A549 (cell line): ENCODE results near the gene RHCE. TPM values are rescaled to one million over a fixed set of nuclear protein-coding genes. Genes with fewer than 3 reads are reported as not detected.
"Not testable (repeated sequence)": the region's sequence is repeated elsewhere in the genome, so short reads cannot be mapped to it uniquely, and the experiment has no call there.

Experiments used
- ATAC-seq, 2 experiments: fragments of 200-7000 bp in 1 of 2; fragments of >200 bp in 1 of 2; cut with Nextera tagmentation in 1 of 2; cut with Tn5 transposase in 1 of 2; 3 replicates each; pipeline versions ENCODE4 v1.8.0 to v1.9.1; 2018 to 2020; ENCODE audit warnings: mild to moderate bottlenecking in 1 of 2, moderate library complexity in 1 of 2
- CTCF ChIA-PET: fragments of 300-600 bp; sonication (Branson Sonifier 250); formaldehyde crosslinking; extraction: SDS; loops from one replicate; lab custom pipeline; 2021; ENCODE audit warnings: antibody characterized with exemption, inconsistent platforms; lab: Yijun Ruan, JAX
- POLR2A ChIA-PET: fragments of 350-600 bp; formaldehyde crosslinking; extraction: SDS; loops from one replicate; lab custom pipeline; 2021; ENCODE audit warnings: antibody characterized with exemption, inconsistent platforms; lab: Yijun Ruan, JAX
- DNase-seq, 2 experiments: peaks; one replicate each; pipeline versions ENCODE4 v3.0.0 to v3.0.0-alpha.2; 2011 to 2016; ENCODE audit warnings: low read depth in 1 of 2, low spot score in 1 of 2
- FAIRE-seq: peaks from 2 replicates; lab custom pipeline; 2011; peaks lifted over from hg19 to GRCh38; lab: Jason Lieb, UNC
- H3K27ac ChIP-seq, 2 experiments: fragments of >200 bp; sonication (Bioruptor Twin); formaldehyde crosslinking; 3 replicates each; pipeline ENCODE4 v1.5.1; 2016 to 2017
- H3K4me1 ChIP-seq: fragments of >200 bp; sonication (Bioruptor Twin); formaldehyde crosslinking; 3 replicates; pipeline ENCODE4 v1.6.1; 2016
- H3K4me2 ChIP-seq: fragments of >200 bp; sonication (Bioruptor Twin); formaldehyde crosslinking; 3 replicates; pipeline ENCODE4 v1.6.1; 2016
- H3K4me3 ChIP-seq: fragments of >200 bp; sonication (Bioruptor Twin); formaldehyde crosslinking; 3 replicates; pipeline ENCODE4 v1.5.1; 2016
- H3K9me3 ChIP-seq: fragments of >200 bp; sonication (Bioruptor Twin); formaldehyde crosslinking; 3 replicates; pipeline ENCODE4 v1.6.1; 2016
- RAD21 ChIP-seq, 2 experiments: fragments of >200 bp in 1 of 2; sonication (Bioruptor Twin) in 1 of 2; formaldehyde crosslinking in 1 of 2; IDR thresholded peaks in 1 of 2; conservative IDR thresholded peaks in 1 of 2; 2 replicates in 1 of 2; 3 replicates in 1 of 2; pipeline ENCODE4 v1.6.1; 2012 to 2018; ENCODE audit warnings: inconsistent platforms in 1 of 2
- WGBS: methylation state at CpG from one replicate; pipeline ENCODE4 v1.1.6; 2017; ENCODE audit errors: missing lambda C conversion rate; 5-methylcytosine and 5-hydroxymethylcytosine counted together
- polyA plus RNA-seq, 4 experiments: library from polyadenylated mRNA; depleted of rRNA in 3 of 4; stranded (reverse); fragments of >200 nt; fragmentation: RNase III in 1 of 4; extraction: RNeasy Plus Mini Kit Qiagen cat#74134 plus additional on column Dnase treatment in 1 of 4; gene quantifications; 2 replicates in 3 of 4; 3 replicates in 1 of 4; pipeline ENCODE4 v1.2.3, GENCODE V29; 2011 to 2017
- TF ChIP-seq, protein P1 (sequence below): fragments of >200 bp; sonication (Bioruptor Twin); formaldehyde crosslinking; IDR thresholded peaks from 3 replicates; pipeline ENCODE4 v1.5.1; 2016

The RHCE gene
- polyA plus RNA-seq, 2 of the 4 experiments (the other 2 are of a cell fraction): 0.12 TPM; not detected in 1

DNA sequence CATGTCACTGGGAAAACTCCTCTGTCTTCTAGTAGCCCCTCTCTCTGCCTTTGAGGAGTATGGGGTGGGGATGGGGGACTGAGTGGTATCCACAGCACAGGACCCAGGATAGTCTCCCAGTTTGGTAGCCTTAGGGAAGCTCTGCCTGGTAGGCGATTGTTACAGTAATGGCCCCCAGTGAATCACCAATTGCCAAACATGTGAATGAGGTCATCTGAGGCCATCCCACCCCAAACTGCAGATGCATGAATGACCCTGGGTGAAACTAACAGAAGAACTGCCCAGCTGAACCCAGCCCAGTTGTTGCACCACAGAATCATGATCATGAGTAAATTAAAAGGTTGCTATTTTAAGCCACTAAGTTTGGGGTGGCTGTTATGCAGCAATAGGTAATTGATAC is 6.0 kb downstream of the RHCE start:
- DNase-seq, H3K4me2 ChIP-seq, H3K4me1 ChIP-seq, H3K9me3 ChIP-seq, FAIRE-seq, CTCF ChIA-PET, H3K27ac ChIP-seq, ATAC-seq, H3K4me3 ChIP-seq: not testable (repeated sequence)
- 40% methylated on average over 1 of the region's 1 CpG for WGBS
- POLR2A ChIA-PET: interaction anchor here (0.6 kb wide), 1 partner anchor 181 kb away, joined by 3 read pairs; no protein-coding TSS in a partner anchor

DNA sequence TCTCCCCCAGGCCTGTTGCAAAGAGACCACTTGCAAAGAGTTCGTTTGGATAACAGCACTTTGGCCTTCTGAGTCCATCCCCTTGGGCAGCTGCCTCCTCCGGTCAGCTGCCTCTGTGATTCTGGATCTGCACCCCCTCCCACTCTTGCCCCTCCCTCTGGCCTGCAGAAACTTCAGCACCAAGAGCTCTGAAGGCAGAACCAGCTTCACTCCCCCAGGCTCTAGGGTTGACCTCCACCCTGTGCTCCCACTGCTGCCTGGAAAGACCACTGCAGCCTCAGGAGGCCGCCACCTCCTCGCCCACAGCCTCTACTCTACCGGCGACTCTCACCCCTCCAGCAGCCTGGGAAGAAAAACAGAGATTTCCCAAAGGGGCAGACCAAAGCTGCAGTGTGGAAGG is 6.5 kb downstream of the RHCE start:
- H3K9me3 ChIP-seq, H3K4me2 ChIP-seq, H3K4me3 ChIP-seq, H3K27ac ChIP-seq, POLR2A ChIA-PET, ATAC-seq, H3K4me1 ChIP-seq, FAIRE-seq, DNase-seq, CTCF ChIA-PET: not testable (repeated sequence)
- 80% methylated on average over 1 of the region's 6 CpGs for WGBS

DNA sequence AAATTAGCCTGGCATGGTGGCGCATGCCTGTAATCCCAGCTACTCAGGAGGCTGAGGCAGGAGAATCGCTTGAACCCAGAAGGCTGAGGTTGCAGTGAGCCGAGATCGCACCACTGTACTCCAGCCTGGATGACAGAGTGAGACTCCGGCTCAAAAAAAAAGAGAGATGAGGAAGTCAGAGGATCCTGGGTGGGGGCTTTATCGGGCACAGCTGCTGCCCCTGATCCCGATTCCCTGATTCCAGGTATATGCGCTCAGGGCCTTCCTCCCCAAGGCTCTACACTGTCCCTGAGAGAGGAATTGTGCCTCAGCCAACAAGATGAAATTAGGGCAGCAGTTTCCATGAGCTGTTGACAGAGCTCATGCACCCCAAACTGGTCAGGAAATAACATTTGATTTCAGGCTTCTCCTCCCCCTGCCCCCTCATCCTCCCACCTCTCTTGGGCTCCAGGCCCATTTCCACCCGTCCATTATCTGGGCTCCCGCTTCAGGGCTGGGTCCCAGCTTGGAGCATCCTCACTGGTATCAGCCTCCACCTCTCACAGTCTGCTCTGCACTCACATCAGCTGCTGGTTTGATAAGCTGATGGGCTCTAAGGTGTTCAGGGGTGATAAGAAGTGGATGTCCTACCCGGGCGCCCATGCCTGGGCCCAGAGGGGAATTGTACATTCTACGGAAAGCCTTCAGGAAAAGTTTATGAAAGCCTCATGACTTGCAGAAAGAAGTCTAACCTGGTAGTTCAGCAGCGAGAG is 7.6 kb downstream of the RHCE start:
- ATAC-seq, DNase-seq, CTCF ChIA-PET, H3K27ac ChIP-seq, FAIRE-seq, H3K4me2 ChIP-seq, H3K4me3 ChIP-seq, H3K4me1 ChIP-seq, POLR2A ChIA-PET, H3K9me3 ChIP-seq: not testable (repeated sequence)
- 80% methylated on average over 11 of the region's 14 CpGs for WGBS

DNA sequence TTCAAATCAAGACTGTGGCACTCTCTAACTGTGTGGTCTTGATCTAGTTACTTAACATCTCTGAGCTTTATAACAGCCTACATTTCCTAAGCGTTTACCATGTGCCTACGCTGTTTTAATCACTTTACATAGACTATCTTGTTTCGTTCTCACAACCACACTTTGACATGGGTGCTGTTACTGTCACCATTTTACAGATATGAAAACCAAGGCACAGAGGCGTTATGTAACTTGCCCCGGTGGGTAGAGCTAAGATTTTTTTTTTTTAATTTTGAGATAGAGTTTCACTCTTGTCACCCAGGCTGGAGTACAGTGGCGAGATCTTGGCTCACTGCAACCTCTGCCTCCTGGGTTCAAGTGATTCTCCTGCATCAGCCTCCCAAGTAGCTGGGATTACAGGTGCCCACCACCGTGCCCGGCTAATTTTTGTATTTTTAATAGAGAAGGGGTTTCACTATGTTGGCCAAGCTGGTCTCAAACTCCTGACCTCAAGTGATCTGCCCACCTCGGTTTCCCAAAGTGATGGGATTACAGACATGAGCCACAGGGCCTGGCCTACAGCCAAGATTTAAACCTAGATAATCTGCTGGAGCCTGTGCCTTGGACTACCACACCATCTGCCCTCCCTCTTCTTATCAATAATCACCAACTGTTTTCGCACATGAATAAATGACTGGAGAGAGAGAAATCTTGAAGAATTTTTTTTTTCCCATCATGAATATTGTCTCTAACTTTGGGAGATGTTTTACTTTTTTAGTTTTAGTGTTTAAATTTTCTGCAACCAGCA is 10.8 kb downstream of the RHCE start:
- H3K27ac ChIP-seq, H3K9me3 ChIP-seq, H3K4me3 ChIP-seq, DNase-seq, ATAC-seq, H3K4me1 ChIP-seq, FAIRE-seq, H3K4me2 ChIP-seq, POLR2A ChIA-PET: not testable (repeated sequence)
- CTCF ChIA-PET: interaction anchor here (0.7 kb wide), 1 partner anchor 1557 kb away, joined by 4 read pairs; no protein-coding TSS in a partner anchor
- 79% methylated on average over 10 of the region's 10 CpGs for WGBS

DNA sequence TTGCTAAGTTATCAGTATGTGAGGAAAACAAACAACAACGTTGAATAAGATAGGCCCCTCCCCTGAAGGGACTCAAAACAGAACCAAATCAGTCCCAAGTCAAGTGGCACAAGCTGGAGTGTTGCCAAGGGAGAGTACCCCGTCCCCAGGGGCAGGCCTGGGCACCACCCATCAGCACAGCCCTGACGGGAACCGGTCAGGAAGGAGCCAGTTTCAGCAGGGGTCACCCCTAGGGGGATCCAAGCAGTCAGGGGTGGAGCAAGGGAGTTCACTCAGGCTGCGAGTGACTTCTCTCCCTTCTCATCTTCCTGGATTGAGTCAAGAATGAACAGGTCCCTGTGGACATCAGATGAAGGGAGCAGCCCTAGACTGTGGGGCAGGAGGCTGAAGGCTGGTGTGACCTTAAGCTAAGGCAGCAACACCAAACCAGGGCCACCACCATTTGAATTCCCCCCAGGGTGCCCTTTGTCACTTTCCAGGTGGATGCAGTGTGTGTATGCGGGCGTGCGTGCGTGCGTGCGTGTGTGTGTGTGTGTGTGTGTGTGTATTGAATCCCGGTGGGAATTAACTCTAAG is 14.8 kb downstream of the RHCE start:
- H3K4me1 ChIP-seq, H3K4me3 ChIP-seq, POLR2A ChIA-PET, H3K9me3 ChIP-seq, H3K4me2 ChIP-seq, FAIRE-seq, H3K27ac ChIP-seq, DNase-seq: not testable (repeated sequence)
- WGBS: 82% methylated on average over 9 of the region's 12 CpGs
- ATAC-seq: peak in 1 of 2 experiments; percentile 51; a peak in 3 of 6 replicates
- CTCF ChIA-PET: interaction anchor here (0.7 to 1.4 kb wide), 3 partner anchors 25 to 405 kb away, joined by 3 to 4 read pairs (median 3); no protein-coding TSS in a partner anchor

DNA sequence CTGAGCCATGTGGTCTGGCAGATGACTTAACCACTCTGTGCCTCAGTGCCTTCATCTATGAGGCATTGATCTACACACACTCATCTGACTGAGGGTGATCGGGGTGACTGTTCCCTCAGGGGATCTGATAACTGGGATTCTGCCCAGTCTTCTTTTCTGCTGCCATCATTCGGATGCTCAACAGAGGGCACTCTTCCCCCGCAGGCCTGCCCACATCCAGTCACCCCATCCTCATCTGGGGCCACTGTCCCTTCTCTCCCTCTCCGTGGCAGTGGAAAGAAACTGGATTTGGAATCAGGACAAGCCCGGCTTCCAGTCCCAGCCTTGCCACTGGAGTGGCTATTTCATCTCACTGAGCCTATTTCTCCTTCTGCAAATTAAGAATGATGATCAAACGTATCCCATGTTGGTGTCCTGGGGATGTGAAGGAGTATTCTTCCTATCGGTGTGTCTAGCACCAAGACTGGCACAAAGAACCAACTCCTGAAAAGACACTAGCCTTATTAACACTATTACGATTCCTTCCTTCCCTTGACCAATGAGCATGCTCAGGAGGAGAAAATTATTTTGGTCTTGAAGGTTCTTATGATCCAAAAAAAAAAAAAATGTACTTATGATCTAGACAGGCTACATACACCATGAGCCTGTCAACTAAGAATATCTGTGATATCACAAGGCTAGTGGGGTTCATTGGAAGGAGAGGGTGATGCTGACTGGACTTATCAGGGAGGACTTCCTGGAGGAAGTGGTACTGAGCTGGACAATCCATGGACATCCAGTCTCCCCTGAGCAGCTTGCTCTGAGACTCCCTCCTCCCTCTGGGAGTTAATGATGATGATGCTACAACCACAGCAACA is 17.4 kb downstream of the RHCE start:
- not testable (repeated sequence) for DNase-seq, FAIRE-seq
- TF ChIP-seq, protein P1, sequence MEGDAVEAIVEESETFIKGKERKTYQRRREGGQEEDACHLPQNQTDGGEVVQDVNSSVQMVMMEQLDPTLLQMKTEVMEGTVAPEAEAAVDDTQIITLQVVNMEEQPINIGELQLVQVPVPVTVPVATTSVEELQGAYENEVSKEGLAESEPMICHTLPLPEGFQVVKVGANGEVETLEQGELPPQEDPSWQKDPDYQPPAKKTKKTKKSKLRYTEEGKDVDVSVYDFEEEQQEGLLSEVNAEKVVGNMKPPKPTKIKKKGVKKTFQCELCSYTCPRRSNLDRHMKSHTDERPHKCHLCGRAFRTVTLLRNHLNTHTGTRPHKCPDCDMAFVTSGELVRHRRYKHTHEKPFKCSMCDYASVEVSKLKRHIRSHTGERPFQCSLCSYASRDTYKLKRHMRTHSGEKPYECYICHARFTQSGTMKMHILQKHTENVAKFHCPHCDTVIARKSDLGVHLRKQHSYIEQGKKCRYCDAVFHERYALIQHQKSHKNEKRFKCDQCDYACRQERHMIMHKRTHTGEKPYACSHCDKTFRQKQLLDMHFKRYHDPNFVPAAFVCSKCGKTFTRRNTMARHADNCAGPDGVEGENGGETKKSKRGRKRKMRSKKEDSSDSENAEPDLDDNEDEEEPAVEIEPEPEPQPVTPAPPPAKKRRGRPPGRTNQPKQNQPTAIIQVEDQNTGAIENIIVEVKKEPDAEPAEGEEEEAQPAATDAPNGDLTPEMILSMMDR: peak; percentile 23; the same call in 1 of the 3 replicates
- peak; percentile 34 to 49; a peak in 3 of 5 replicates for TF ChIP-seq RAD21 (conservative IDR thresholded peaks at IDR 0.05 in 1 of 2, IDR thresholded peaks at IDR 0.05 in 1 of 2)
- TF ChIP-seq, all 56 proteins: peak for 2; not testable (repeated sequence) for 54
- POLR2A ChIA-PET, H3K27ac ChIP-seq, H3K4me3 ChIP-seq, H3K4me2 ChIP-seq, H3K4me1 ChIP-seq, H3K9me3 ChIP-seq: not testable (repeated sequence)
- CTCF ChIA-PET: interaction anchor here (0.6 kb wide), 1 partner anchor 165 kb away, joined by 3 read pairs; no protein-coding TSS in a partner anchor
- peak; percentile 77 to 91; a peak in 4 of 6 replicates for ATAC-seq
- WGBS: 12% methylated on average over 7 of the region's 8 CpGs

DNA sequence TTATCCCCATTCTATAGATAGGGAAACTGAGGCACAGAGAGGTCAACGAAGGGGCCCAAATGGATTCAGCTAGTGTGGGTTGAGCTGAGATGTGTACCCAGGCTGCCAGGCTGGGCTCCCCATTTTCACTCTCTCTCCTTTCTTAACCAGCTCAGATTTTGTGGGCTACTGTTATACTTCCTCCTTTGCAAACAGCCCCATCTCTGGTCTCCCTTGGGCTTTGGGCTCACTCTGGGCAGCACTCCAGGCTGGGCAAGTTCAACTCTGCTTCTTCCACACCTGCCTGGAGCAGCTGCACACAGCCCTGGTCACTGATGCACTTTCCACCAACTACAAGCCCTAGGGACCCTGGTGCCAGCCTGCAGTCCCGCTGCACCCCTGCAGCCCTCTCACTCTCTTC is 22.5 kb downstream of the RHCE start:
- H3K9me3 ChIP-seq, H3K4me3 ChIP-seq, H3K4me1 ChIP-seq, FAIRE-seq, ATAC-seq, POLR2A ChIA-PET, H3K4me2 ChIP-seq, H3K27ac ChIP-seq, DNase-seq, CTCF ChIA-PET: not testable (repeated sequence)
- no CpG with 5 or more reads among the region's 2 CpGs for WGBS

DNA sequence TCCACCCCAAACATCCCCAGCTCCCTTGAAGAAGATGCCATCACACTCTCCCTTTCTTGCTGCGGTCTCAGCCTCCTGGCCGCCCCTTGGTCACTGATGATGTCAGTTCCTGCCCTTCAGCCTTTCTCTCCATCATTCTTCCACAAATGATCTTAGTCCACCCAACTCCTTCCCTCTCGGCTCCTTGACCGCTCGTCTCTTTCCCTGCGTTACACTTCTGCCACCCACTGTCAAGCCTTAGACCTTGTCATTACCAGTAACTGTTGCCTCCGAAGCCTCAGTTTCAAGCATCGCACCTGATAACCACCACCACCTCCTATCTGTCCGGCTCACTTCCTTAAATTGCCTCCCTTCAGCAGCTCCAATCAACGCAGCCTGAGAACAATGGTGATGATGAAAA is 23.1 kb downstream of the RHCE start:
- 80% methylated on average over 2 of the region's 10 CpGs for WGBS
- POLR2A ChIA-PET, CTCF ChIA-PET, H3K4me3 ChIP-seq, FAIRE-seq, DNase-seq, ATAC-seq, H3K9me3 ChIP-seq, H3K4me1 ChIP-seq, H3K4me2 ChIP-seq, H3K27ac ChIP-seq: not testable (repeated sequence)
